Kidney (tissue), 14 donors: ENCODE measurements around the gene FRMD1. TPM values are rescaled to one million over a fixed set of nuclear protein-coding genes. Genes with fewer than 3 reads are reported as not detected.

Experiments used
- DNase-seq, 5 donors: peaks; one replicate each; pipeline ENCODE4 v3.0.0-alpha.2; 2013 to 2020
- FAIRE-seq: peaks from 2 replicates; lab custom pipeline; 2012; peaks lifted over from hg19 to GRCh38; lab: Jason Lieb, UNC
- H3K27ac ChIP-seq, 2 donors: one replicate each; pipeline ENCODE4 v1.7.0; 2013; ENCODE audit warnings: low read depth in 2 of 2, low read length in 2 of 2, inconsistent platforms in 1 of 2
- H3K27me3 ChIP-seq: one replicate; pipeline ENCODE4 v1.7.1; 2013; ENCODE audit warnings: low read length, inconsistent platforms; ENCODE audit not compliant: control insufficient read depth, insufficient read depth
- H3K36me3 ChIP-seq, 3 donors: one replicate each; pipeline versions ENCODE4 v1.7.0 to v1.7.1; 2013; ENCODE audit warnings: low read length in 3 of 3, control low read depth in 1 of 3, inconsistent platforms in 1 of 3; ENCODE audit not compliant: insufficient read depth in 3 of 3, control insufficient read depth in 2 of 3
- H3K4me1 ChIP-seq, 3 donors: one replicate each; pipeline versions ENCODE4 v1.7.0 to v1.7.1; 2013; ENCODE audit warnings: low read length in 3 of 3, inconsistent platforms in 1 of 3, low read depth in 1 of 3; ENCODE audit not compliant: control insufficient read depth in 2 of 3, insufficient read depth in 2 of 3
- H3K4me3 ChIP-seq, 3 donors: one replicate each; pipeline versions ENCODE4 v1.7.0 to v1.8.1; 2013; ENCODE audit warnings: low read length in 3 of 3, control low read depth in 1 of 3, inconsistent platforms in 1 of 3
- H3K9ac ChIP-seq, 3 donors: one replicate each; pipeline versions ENCODE4 v1.7.0 to v1.7.1; 2013; ENCODE audit warnings: low read length in 3 of 3, control low read depth in 1 of 3, inconsistent platforms in 1 of 3
- H3K9me3 ChIP-seq, 3 donors: one replicate each; pipeline versions ENCODE4 v1.7.0 to v1.7.1; 2013; ENCODE audit warnings: low read length in 3 of 3, control low read depth in 1 of 3, inconsistent platforms in 1 of 3; ENCODE audit not compliant: control insufficient read depth in 2 of 3, insufficient read depth in 1 of 3
- intact Hi-C: fragments of 100-400 bp; cut with DNase I; formaldehyde crosslinking; loops from one replicate; pipeline ENCODE4 v1.11.1; 2022
- polyA plus RNA-seq: library from polyadenylated mRNA; stranded (reverse); fragments of 350-450 nt; fragmentation: Illumina TruSeq; extraction: RNeasy Lipid Tissue Mini Kit (QIAGEN cat#74804); gene quantifications from one replicate; pipeline ENCODE4 v1.2.3, GENCODE V29; 2014; ENCODE audit warnings: low read depth, low replicate concordance; ENCODE audit not compliant: insufficient read depth
- total RNA-seq: library from RNA; stranded (reverse); fragmentation: NEBNext Ultra II Directional; extraction: Animal tissue kit (Norgen Biotek cat#: 25700); gene quantifications from one replicate; pipeline ENCODE4 v1.2.1, GENCODE V29; 2021
- TF ChIP-seq, protein P1 (sequence below): IDR thresholded peaks from 3 replicates; pipeline ENCODE4 v1.5.1; 2012; ENCODE audit warnings: mild to moderate bottlenecking, moderate library complexity, borderline replicate concordance; ENCODE audit not compliant: insufficient read depth; ENCODE audit errors: extremely low read depth
- donor health status: control.
- donor health status: control.
- donor health status: control.
- donor health status: control.
- donor health status: control.
- donor health status: DM: yes; HTN: yes; CAD: no.
- donor health status: Normal renal cell carcinoma (clear cell type).

FRMD1 gene
- total and polyA plus RNA-seq, 2 donors from 2014 or later = 1.1 to 7.5 TPM

DNA sequence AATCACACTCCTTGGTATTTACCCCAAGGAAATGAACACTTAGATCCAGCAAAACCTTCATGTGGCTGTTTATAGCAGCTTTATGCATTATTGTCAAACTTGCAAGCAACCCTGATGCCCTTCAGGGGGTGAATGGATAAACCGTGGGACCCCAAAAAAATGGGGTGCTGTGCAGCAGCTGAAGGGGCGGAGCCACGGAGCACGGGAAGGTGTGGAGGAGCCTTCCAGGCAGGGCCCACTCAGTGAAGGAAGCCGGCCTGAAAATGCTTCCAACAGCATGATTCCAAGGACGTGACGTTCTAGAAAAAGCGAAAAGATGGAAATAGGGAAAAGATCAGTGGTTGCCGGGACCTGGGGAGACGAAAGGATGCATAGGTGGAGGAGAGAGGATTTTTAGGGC is 25.6 kb upstream of the FRMD1 start:
- peak in 2 of 5 donors; percentile 24 to 29 for DNase-seq
- TF ChIP-seq, protein P1, sequence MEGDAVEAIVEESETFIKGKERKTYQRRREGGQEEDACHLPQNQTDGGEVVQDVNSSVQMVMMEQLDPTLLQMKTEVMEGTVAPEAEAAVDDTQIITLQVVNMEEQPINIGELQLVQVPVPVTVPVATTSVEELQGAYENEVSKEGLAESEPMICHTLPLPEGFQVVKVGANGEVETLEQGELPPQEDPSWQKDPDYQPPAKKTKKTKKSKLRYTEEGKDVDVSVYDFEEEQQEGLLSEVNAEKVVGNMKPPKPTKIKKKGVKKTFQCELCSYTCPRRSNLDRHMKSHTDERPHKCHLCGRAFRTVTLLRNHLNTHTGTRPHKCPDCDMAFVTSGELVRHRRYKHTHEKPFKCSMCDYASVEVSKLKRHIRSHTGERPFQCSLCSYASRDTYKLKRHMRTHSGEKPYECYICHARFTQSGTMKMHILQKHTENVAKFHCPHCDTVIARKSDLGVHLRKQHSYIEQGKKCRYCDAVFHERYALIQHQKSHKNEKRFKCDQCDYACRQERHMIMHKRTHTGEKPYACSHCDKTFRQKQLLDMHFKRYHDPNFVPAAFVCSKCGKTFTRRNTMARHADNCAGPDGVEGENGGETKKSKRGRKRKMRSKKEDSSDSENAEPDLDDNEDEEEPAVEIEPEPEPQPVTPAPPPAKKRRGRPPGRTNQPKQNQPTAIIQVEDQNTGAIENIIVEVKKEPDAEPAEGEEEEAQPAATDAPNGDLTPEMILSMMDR = no peak

DNA sequence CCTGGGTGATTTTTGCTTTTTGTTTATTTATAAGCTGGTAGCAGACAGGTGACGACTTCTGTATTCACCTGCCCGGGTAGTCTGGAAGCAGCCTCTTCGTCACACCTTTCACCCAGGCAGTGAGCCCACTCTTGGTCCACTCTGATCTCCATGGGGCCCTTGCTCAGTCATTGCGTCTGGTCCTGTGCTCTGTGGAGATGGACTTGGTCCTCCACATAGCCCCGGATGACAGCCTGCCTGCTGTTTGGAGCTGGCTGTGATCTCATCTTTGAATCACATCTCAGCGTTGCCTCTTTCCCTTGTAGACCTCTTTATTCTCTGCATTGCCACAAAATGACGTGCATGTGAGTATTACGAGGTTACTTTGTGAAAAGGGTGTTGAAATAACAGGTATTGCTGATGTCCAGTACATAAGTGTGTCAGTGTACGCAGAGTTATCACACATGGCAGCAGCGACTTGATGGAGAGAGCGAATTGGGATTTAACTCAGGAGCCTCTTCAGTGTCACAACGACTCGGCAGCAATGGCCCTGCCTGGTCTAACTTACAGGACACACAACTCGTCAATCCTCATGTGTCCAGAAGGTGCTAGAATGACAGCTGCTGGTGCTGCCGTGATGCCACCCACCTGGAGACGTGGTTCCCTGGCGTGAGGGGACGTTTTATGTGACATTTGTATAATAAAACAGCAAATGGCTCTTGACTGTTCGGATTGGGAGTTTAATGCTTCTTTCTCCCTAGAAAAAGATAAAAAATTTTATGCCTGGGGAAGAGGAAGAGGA is 24.2 kb upstream of the FRMD1 start:
- no peak for FAIRE-seq
- intact Hi-C loops = no loop called here
- Histone ChIP-seq H3K27me3 (peaks cover 2% of the 10 kb centered on the region), H3K4me1 (no peaks in the 10 kb centered on the region), H3K36me3 (no peaks in the 10 kb centered on the region), H3K9ac (no peak overlapping the region), H3K9me3 (no peaks in the 10 kb centered on the region), H3K4me3 (no peak overlapping the region), H3K27ac (no peak overlapping the region)
- peak in 2 of 5 donors; percentile 34 to 49 for DNase-seq
- TF ChIP-seq, protein P1 = no peak

More for the DNA sequence above, 25.6 kb upstream of the FRMD1 start:
- Histone ChIP-seq H3K27ac (no peak overlapping the region), H3K4me1 (no peaks in the 10 kb centered on the region), H3K4me3 (no peak overlapping the region), H3K9me3 (no peaks in the 10 kb centered on the region), H3K27me3 (peaks cover 2% of the 10 kb centered on the region), H3K9ac (no peak overlapping the region), H3K36me3 (no peaks in the 10 kb centered on the region)
- FAIRE-seq = no peak
- intact Hi-C loops = no loop called here

- peaks cover 2% of the 10 kb centered on the region for H3K27me3 ChIP-seq
- DNase-seq (peak; percentile 42 to 80 (median 65)), FAIRE-seq (no peak)
- H3K4me3 ChIP-seq = no peak overlapping the region
- TF ChIP-seq, protein P1 = no peak
- no peaks in the 10 kb centered on the region for H3K9me3 ChIP-seq
- no peak overlapping the region for H3K27ac ChIP-seq
- intact Hi-C loops = no loop called here
- no peaks in the 10 kb centered on the region for H3K36me3 ChIP-seq
- no peaks in the 10 kb centered on the region for H3K4me1 ChIP-seq
- no peak overlapping the region for H3K9ac ChIP-seq
These were observed 23.4 kb upstream of the FRMD1 start for GRCh38 chr6:168102315-168102985.
